CD14-positive monocyte (primary cell): ENCODE results near the gene MTX2. TPM values are rescaled to one million over a fixed set of nuclear protein-coding genes. Genes with fewer than 3 reads are reported as not detected.

Experiments
- DNase-seq, 3 donors: peaks; one replicate each; pipeline ENCODE4 v3.0.0-alpha.2; 2011 to 2022
- H2AFZ ChIP-seq: 2 replicates; pipeline ENCODE4 v1.6.0; 2012; ENCODE audit warnings: mild to moderate bottlenecking, low read depth, low read length, inconsistent platforms; ENCODE audit not compliant: insufficient read depth, poor library complexity, severe bottlenecking
- H3K27ac ChIP-seq, 2 donors: 1 replicate in 1 of 2; 2 replicates in 1 of 2; pipeline ENCODE4 v1.5.1; 2012 to 2013; ENCODE audit warnings: low read length in 2 of 2, control low read depth in 1 of 2, inconsistent platforms in 1 of 2, low read depth in 1 of 2, mild to moderate bottlenecking in 1 of 2
- H3K27me3 ChIP-seq, 2 donors: one replicate each; pipeline versions ENCODE4 v1.6.0 to v1.6.1; 2011 to 2013; ENCODE audit warnings: low read length in 2 of 2; ENCODE audit not compliant: control insufficient read depth in 2 of 2, insufficient read depth in 2 of 2
- H3K36me3 ChIP-seq, 2 donors: replicated peaks in 1 of 2; 1 replicate in 1 of 2; 2 replicates in 1 of 2; pipeline versions ENCODE4 v1.5.1 to v1.6.1; 2012 to 2013; ENCODE audit warnings: low read length in 2 of 2, control low read depth in 1 of 2, inconsistent platforms in 1 of 2, mild to moderate bottlenecking in 1 of 2; ENCODE audit not compliant: insufficient read depth in 2 of 2, control insufficient read depth in 1 of 2
- H3K4me1 ChIP-seq, 2 donors: 1 replicate in 1 of 2; 2 replicates in 1 of 2; pipeline versions ENCODE4 v1.5.1 to v1.6.1; 2012 to 2013; ENCODE audit warnings: low read length in 2 of 2, control low read depth in 1 of 2, inconsistent platforms in 1 of 2, mild to moderate bottlenecking in 1 of 2, moderate library complexity in 1 of 2; ENCODE audit not compliant: insufficient read depth in 2 of 2, control insufficient read depth in 1 of 2
- H3K4me2 ChIP-seq: replicated peaks from 2 replicates; pipeline ENCODE3; 2012; ENCODE audit warnings: low read length, moderate library complexity, mild to moderate bottlenecking; ENCODE audit not compliant: poor library complexity, severe bottlenecking; ENCODE audit errors: extremely low read depth
- H3K4me3 ChIP-seq, 3 experiments: fragments of 200-600 bp in 1 of 3; sonication (generic) in 1 of 3; replicated peaks in 1 of 3; 1 replicate in 2 of 3; 2 replicates in 1 of 3; pipeline ENCODE4 v1.5.1; 2011 to 2013; ENCODE audit warnings: low read length in 3 of 3, mild to moderate bottlenecking in 3 of 3, control low read depth in 2 of 3, low read depth in 2 of 3, inconsistent platforms in 1 of 3, moderate library complexity in 1 of 3
- H3K79me2 ChIP-seq: 2 replicates; pipeline ENCODE4 v1.6.0; 2012; ENCODE audit warnings: mild to moderate bottlenecking, control low read depth, inconsistent platforms, low read length, moderate library complexity; ENCODE audit not compliant: insufficient read depth
- H3K9ac ChIP-seq: 2 replicates; pipeline ENCODE4 v1.6.0; 2017; ENCODE audit warnings: low read length, mild to moderate bottlenecking; ENCODE audit not compliant: insufficient read depth, poor library complexity, severe bottlenecking
- H3K9me3 ChIP-seq, 2 donors: replicated peaks in 1 of 2; 1 replicate in 1 of 2; 2 replicates in 1 of 2; pipeline versions ENCODE4 v1.5.1 to v1.6.1; 2012 to 2013; ENCODE audit warnings: low read length in 2 of 2, control low read depth in 1 of 2; ENCODE audit not compliant: control insufficient read depth in 1 of 2, insufficient read depth in 1 of 2
- H4K20me1 ChIP-seq: 2 replicates; pipeline ENCODE4 v1.6.0; 2012; ENCODE audit warnings: mild to moderate bottlenecking, low read length, control low read depth, moderate library complexity; ENCODE audit not compliant: insufficient read depth
- H3K27ac Mint-ChIP-seq, 7 donors: one replicate each; pipeline ENCODE4 v1.8.0; 2020; ENCODE audit warnings: mild to moderate bottlenecking in 7 of 7, mixed read lengths in 7 of 7, moderate library complexity in 6 of 7, inconsistent platforms in 2 of 7
- H3K27me3 Mint-ChIP-seq, 3 donors: one replicate each; pipeline ENCODE4 v1.8.0; 2021 to 2022; ENCODE audit warnings: low read depth in 3 of 3, mild to moderate bottlenecking in 3 of 3, mixed read lengths in 3 of 3, moderate library complexity in 3 of 3, inconsistent platforms in 1 of 3
- H3K36me3 Mint-ChIP-seq, 2 donors: one replicate each; pipeline ENCODE4 v1.8.0; 2020; ENCODE audit warnings: mixed read lengths in 2 of 2, inconsistent platforms in 1 of 2, mild to moderate bottlenecking in 1 of 2
- H3K4me1 Mint-ChIP-seq: one replicate; pipeline ENCODE4 v1.8.0; 2020; ENCODE audit warnings: mild to moderate bottlenecking, mixed read lengths
- H3K4me3 Mint-ChIP-seq, 2 donors: one replicate each; pipeline ENCODE4 v1.8.0; 2020; ENCODE audit warnings: mild to moderate bottlenecking in 2 of 2, mixed read lengths in 2 of 2, moderate library complexity in 1 of 2
- H3K9me3 Mint-ChIP-seq, 7 donors: one replicate each; pipeline ENCODE4 v1.8.0; 2020 to 2022; ENCODE audit warnings: mixed read lengths in 7 of 7, mild to moderate bottlenecking in 6 of 7, moderate library complexity in 6 of 7, inconsistent platforms in 2 of 7
- CTCF ChIP-seq: fragments of 200-600 bp; IDR thresholded peaks from one replicate; pipeline ENCODE4 v1.8.0; 2022; ENCODE audit warnings: antibody characterized with exemption, mild to moderate bottlenecking
- WGBS: methylation state at CpG from one replicate; pipeline ENCODE4 v1.1.5; 2013; ENCODE audit warnings: missing lambda C conversion rate; ENCODE audit not compliant: insufficient coverage; 5-methylcytosine and 5-hydroxymethylcytosine counted together
- intact Hi-C, 2 donors: fragments of 100-400 bp; cut with micrococcal nuclease; formaldehyde crosslinking; loops; one replicate each; pipeline versions ENCODE4 v1.15.0 to v1.15.1; 2023
- polyA plus RNA-seq, 3 donors: library from polyadenylated mRNA; depleted of rRNA in 1 of 3; unstranded in 2 of 3; stranded (reverse) in 1 of 3; fragments of 300-500 nt in 2 of 3; fragments of >200 nt in 1 of 3; fragmentation: Illumina TruSeq in 2 of 3; gene quantifications; 1 replicate in 2 of 3; 2 replicates in 1 of 3; pipeline ENCODE4 v1.2.3, GENCODE V29; 2012 to 2021

The MTX2 gene
- polyA plus RNA-seq, 3 donors: 7.6 to 9.8 (median 7.6) TPM

DNA sequence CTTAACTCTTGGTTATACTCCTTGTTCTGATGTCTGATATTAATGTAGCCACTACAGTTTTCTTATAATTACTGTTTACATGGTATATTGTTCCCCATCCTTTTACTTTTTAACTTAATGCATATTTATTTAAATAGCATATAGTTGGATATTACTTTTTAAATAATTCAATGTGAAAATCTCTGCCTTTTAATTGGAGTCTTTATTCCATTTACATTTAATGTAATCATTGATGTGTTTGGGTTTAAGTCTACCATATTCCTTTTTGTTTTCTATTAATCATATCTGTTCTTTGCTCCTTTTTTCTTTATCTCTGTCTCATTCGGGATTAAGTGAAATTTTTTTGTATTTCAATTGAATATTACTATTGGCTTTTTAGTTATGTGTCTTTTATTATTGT lies 109.1 kb downstream of the MTX2 start:
- WGBS: no CpG with 5 or more reads among the region's 1 CpG
- Histone ChIP-seq H3K4me1 (no peaks in the 10 kb centered on the region), H3K36me3 (no peaks in the 10 kb centered on the region), H3K9me3 (peaks cover 0 to 5% of the 10 kb centered on the region in 2 donors), H3K4me3 (no peak overlapping the region), H3K79me2 (no peaks in the 10 kb centered on the region), H3K4me2 (no peak overlapping the region), H2AFZ (no peak overlapping the region), H3K27ac (no peak overlapping the region), H3K27me3 (no peaks in the 10 kb centered on the region), H3K9ac (no peak overlapping the region), H4K20me1 (no peaks in the 10 kb centered on the region)
- H3K36me3 Mint-ChIP-seq: no peaks in the 10 kb centered on the region
- no peaks in the 10 kb centered on the region for H3K4me1 Mint-ChIP-seq
- intact Hi-C loops: no loop called here
- no peak for DNase-seq
- no peak for TF ChIP-seq CTCF
- no peak overlapping the region for H3K27ac Mint-ChIP-seq
- no peak overlapping the region for H3K4me3 Mint-ChIP-seq
- H3K27me3 Mint-ChIP-seq: peaks cover 0 to 6% (median 0%) of the 10 kb centered on the region in 3 donors
- peaks cover 3 to 11% (median 7%) of the 10 kb centered on the region in 7 donors for H3K9me3 Mint-ChIP-seq

DNA sequence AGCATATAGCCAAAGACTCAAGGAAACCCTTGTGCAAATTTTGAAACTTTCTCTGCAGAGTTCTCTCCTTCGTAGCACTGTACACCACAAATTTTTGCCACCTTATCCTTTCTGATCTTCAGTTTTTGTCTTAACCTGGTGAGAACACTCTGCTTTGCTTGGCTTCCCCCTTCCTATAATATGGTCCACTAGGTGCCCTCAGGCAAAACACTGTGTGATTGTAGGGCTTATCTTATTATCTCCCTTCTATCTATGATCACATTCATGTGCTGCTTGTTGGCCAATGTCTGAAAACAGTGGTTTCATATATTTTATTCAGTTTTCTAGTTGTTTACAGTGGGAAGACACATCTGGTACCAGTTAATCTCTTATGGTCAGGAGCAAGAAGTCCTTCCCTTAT lies 111.1 kb downstream of the MTX2 start:
- no peak overlapping the region for H3K4me3 ChIP-seq
- no peaks in the 10 kb centered on the region for H4K20me1 ChIP-seq
- H3K36me3 ChIP-seq: no peaks in the 10 kb centered on the region
- no peak overlapping the region for H2AFZ ChIP-seq
- peaks cover 0 to 5% of the 10 kb centered on the region in 2 donors for H3K9me3 ChIP-seq
- H3K9ac ChIP-seq: no peak overlapping the region
- no peaks in the 10 kb centered on the region for H3K27me3 ChIP-seq
- no peaks in the 10 kb centered on the region for H3K4me1 ChIP-seq
- Mint-ChIP-seq H3K27me3 (peaks cover 0 to 2% (median 0%) of the 10 kb centered on the region in 3 donors), H3K27ac (no peak overlapping the region), H3K36me3 (no peaks in the 10 kb centered on the region), H3K4me1 (no peaks in the 10 kb centered on the region), H3K9me3 (peaks cover 3 to 11% (median 5%) of the 10 kb centered on the region in 7 donors), H3K4me3 (no peak overlapping the region)
- TF ChIP-seq CTCF: no peak
- no peak for DNase-seq
- no peak overlapping the region for H3K4me2 ChIP-seq
- WGBS: 92% methylated on average over 1 of the region's 1 CpG
- H3K79me2 ChIP-seq: no peaks in the 10 kb centered on the region
- H3K27ac ChIP-seq: no peak overlapping the region
- intact Hi-C loops: no loop called here
